K562 (cell line): Measurements from ENCODE around the gene SYDE1. TPM values are rescaled to one million over a fixed set of nuclear protein-coding genes. Genes with fewer than 3 reads are reported as not detected.

Source experiments
- polyA plus RNA-seq, 8 experiments: library from polyadenylated mRNA; depleted of rRNA in 4 of 8; stranded (reverse) in 5 of 8; unstranded in 3 of 8; fragments of >200 nt; fragmentation: Nextera tagmentation in 2 of 8; fragmentation: Illumina TruSeq in 1 of 8; extraction: Ambion mirVana in 2 of 8; extraction: Trizol in 1 of 8; gene quantifications; 2 replicates each; pipeline versions ENCODE4 v1.2.1 to v1.2.3, GENCODE V29; 2011 to 2014; ENCODE audit warnings: inconsistent platforms in 1 of 8, missing spikeins in 1 of 8
- total RNA-seq, 7 experiments: library from RNA; depleted of rRNA in 6 of 7; stranded (reverse); fragments of >200 nt in 6 of 7; fragmentation: Illumina TruSeq in 2 of 7; extraction: Trizol in 2 of 7; gene quantifications; 2 replicates each; pipeline versions ENCODE4 v1.2.1 to v1.2.3, GENCODE V29; 2011 to 2021; ENCODE audit warnings: low replicate concordance in 1 of 7
- TF ChIP-seq, protein P1 (sequence below), 2 experiments: fragments of 450-650 bp; formaldehyde crosslinking in 1 of 2; IDR thresholded peaks; 2 replicates each; pipeline versions ENCODE4 v1.4.0 to v1.6.1; 2014 to 2020; ENCODE audit warnings: mild to moderate bottlenecking in 2 of 2, borderline replicate concordance in 1 of 2, low read depth in 1 of 2

Gene SYDE1
- total and polyA plus RNA-seq, 9 of the 15 experiments (the other 6 are each of a cell fraction or from before 2014, with no cell fraction given) = 0.04 TPM; not detected in 8

- TF ChIP-seq, protein P1, sequence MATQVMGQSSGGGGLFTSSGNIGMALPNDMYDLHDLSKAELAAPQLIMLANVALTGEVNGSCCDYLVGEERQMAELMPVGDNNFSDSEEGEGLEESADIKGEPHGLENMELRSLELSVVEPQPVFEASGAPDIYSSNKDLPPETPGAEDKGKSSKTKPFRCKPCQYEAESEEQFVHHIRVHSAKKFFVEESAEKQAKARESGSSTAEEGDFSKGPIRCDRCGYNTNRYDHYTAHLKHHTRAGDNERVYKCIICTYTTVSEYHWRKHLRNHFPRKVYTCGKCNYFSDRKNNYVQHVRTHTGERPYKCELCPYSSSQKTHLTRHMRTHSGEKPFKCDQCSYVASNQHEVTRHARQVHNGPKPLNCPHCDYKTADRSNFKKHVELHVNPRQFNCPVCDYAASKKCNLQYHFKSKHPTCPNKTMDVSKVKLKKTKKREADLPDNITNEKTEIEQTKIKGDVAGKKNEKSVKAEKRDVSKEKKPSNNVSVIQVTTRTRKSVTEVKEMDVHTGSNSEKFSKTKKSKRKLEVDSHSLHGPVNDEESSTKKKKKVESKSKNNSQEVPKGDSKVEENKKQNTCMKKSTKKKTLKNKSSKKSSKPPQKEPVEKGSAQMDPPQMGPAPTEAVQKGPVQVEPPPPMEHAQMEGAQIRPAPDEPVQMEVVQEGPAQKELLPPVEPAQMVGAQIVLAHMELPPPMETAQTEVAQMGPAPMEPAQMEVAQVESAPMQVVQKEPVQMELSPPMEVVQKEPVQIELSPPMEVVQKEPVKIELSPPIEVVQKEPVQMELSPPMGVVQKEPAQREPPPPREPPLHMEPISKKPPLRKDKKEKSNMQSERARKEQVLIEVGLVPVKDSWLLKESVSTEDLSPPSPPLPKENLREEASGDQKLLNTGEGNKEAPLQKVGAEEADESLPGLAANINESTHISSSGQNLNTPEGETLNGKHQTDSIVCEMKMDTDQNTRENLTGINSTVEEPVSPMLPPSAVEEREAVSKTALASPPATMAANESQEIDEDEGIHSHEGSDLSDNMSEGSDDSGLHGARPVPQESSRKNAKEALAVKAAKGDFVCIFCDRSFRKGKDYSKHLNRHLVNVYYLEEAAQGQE (IDR thresholded peaks at IDR 0.05; ENCODE audit: borderline replicate concordance) = peak; percentile 37; the same call in 1 of the 2 replicates
- TF ChIP-seq, protein P1 (CRISPR knock-in tag; IDR thresholded peaks at IDR 0.05; ENCODE audit: low read depth) = no peak
These were observed 46.9 kb downstream of the SYDE1 start (continued) for GRCh38 chr19:15154002-15154612.
